GM12874 (cell line): Measurements from ENCODE around the gene PTPRN2.

Experiments used
- CTCF ChIP-seq: IDR thresholded peaks from 2 replicates; pipeline ENCODE4 v1.5.1; 2011; ENCODE audit warnings: low read depth, mild to moderate bottlenecking, control low read depth, low read length, moderate library complexity; ENCODE audit not compliant: insufficient read depth

The PTPRN2 gene

GRCh38 chr7:157544980-157545680 is 1042.5 kb downstream of the PTPRN2 start:
- no peak for TF ChIP-seq CTCF

GRCh38 chr7:157544226-157544625 is 1043.4 kb downstream of the PTPRN2 start:
- TF ChIP-seq CTCF = no peak

GRCh38 chr7:157543791-157544190 is 1043.8 kb downstream of the PTPRN2 start:
- TF ChIP-seq CTCF = no peak

GRCh38 chr7:157543276-157543675 is 1044.3 kb downstream of the PTPRN2 start:
- TF ChIP-seq CTCF = no peak

GRCh38 chr7:157542068-157543021 is 1045.3 kb downstream of the PTPRN2 start:
- no peak for TF ChIP-seq CTCF

GRCh38 chr7:157541295-157542067 is 1046.1 kb downstream of the PTPRN2 start:
- no peak for TF ChIP-seq CTCF

GRCh38 chr7:157540606-157541294 is 1046.9 kb downstream of the PTPRN2 start:
- no peak for TF ChIP-seq CTCF
